ENCODE data around the gene KRTAP4-6.
"Not testable (repeated sequence)": the region's sequence is repeated elsewhere in the genome, so short reads cannot be mapped to it uniquely, and the experiment has no call there.

The KRTAP4-6 gene
- total RNA-seq, result 0 reads per million in 2 experiments

GRCh38 chr17:41140360-41141131 is at the start of gene KRTAP4-6:
Gene KRTAP4-6, minus strand, starts transcription at chr17:41140544. Its CDS starts 57 bp downstream, at chr17:41140487.
- DNase-seq (ENCODE audit: low read depth), result no peak

GRCh38 chr17:41189837-41190318 is 49.5 kb upstream of the KRTAP4-6 start, which contains the start of gene KRTAP9-1:
Gene KRTAP9-1, plus strand, starts transcription at chr17:41189887. Its CDS starts 0 bp downstream, at chr17:41189887.
- not testable (repeated sequence) for DNase-seq (ENCODE audit: low read depth)

DNA sequence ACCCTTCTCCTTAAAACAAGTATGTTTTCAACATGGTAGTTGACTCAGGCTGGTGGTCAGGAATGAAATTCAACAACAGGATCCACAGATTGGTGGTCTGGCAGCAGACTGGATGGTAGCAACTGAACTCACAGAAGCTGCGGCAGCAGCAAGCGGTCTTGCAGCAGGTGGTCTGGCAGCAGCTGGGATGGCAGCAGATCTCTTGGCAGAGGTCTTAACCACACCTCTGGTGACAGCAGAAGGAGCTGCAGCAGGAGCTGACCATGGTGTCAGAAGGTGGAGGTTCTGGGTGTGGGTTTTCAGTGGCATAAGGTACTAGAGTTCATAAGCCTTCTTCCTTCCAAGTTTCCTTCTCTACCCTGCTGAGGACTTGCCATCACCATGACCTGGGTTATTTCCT is 46.5 kb upstream of the KRTAP4-6 start:
- no peak for DNase-seq (ENCODE audit: low read depth)

DNA sequence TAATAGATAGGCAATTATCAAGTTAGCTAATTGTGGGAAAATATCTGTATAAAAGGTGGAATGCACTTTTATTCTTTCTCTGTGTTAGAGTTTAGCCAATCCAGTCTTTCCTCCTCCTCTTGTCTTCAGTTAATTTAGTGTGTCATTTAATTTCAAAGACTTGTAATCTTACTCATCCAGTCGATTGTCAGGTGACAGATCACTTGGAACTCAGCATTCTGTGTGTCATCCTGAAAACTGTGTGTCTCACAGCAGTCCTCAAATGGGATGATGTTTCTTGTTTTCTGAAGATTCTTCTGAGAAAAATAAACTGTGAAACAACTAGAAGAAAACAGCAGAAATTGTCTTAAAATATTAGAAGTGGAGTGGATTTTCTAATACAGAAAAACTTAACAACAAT is 44.7 kb upstream of the KRTAP4-6 start:
- no peak for DNase-seq (ENCODE audit: low read depth)

DNA sequence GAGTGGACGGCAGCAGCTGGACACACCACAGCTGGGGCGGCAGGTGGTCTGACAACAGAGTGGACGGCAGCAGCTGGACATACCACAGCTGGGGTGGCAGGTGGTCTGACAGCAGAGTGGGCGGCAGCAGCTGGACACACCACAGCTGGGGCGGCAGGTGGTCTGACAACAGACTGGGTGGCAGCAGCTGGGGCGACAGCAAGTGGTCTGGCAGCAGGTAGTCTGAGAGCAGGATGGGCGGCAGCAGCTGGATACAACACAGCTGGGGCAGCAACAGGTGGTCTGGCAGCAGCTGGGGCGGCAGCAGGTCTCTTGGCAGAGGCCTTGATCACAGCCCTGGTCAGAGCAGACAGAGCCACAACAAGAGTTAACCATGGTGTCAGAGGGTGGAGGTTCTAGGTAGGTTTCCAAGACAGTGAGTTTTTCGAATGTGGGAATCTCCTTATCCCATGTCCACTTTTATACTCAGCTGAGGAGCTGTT is 44.2 kb upstream of the KRTAP4-6 start, which contains the start of gene KRTAP4-1:
KRTAP4-1 (minus strand) TSS at position 432 of the 482 bp plus-strand sequence; CDS start at position 375, 57 bp downstream.
- no peak for DNase-seq (ENCODE audit: low read depth)

- no peak for DNase-seq (ENCODE audit: low read depth)
Measured at GRCh38 chr17:41178843-41179616, 38.7 kb upstream of the KRTAP4-6 start.

DNA sequence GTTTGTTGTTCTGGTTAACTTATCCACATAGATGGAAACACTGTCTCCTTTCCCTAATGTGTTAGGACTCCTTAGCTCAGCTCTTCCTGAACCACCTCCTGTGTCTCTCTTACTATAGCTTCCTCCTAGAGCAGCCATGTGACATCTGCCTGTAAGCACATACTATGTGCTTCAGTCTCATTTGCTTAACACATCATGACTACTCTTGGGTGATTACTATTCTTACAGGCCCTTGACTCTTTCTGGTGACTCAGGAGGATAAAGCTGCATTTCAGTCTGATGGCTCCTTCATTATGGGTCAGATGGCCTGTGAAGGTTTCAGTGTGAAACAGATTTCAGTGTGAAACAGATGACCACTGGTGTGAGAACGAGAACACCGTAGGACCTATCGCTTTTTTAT is 38.0 kb upstream of the KRTAP4-6 start:
- DNase-seq (ENCODE audit: low read depth), result no peak

GRCh38 chr17:41177727-41178271 is 37.5 kb upstream of the KRTAP4-6 start, which contains the start of gene KRTAP4-2:
Gene KRTAP4-2, minus strand, starts transcription at chr17:41178221. Its CDS starts 57 bp downstream, at chr17:41178164.
- no peak for DNase-seq (ENCODE audit: low read depth)

DNA sequence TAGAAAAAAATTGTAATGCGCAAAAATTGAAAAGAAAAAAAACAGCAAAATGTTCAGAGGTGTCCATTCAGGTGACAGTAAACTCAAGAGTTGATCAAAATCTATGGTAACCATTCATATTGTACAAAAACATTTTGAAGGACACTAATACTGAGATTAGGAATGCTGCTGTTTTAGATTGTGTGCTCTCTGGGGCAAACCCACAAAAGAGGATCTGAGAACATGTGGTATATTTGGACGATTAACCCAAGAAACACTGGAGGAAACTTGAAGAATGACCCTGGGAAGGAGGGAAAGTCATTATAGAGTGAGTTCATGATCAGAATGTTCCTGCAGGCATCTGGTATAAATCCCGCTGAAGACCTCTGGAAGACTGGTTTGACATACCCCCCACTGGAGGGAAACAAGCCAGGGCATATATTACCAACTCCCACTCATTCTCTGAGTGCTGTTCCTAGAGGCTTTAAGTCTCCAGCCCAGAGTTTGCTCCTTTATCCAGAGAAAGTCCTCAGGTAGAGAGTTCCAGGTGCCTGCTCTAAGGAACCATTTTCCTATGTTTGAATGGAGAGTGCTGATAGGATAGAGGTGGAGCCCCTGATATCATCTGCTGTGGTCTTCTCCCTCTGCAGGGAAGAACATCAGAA is 36.5 kb upstream of the KRTAP4-6 start:
- DNase-seq (ENCODE audit: low read depth), result no peak

DNA sequence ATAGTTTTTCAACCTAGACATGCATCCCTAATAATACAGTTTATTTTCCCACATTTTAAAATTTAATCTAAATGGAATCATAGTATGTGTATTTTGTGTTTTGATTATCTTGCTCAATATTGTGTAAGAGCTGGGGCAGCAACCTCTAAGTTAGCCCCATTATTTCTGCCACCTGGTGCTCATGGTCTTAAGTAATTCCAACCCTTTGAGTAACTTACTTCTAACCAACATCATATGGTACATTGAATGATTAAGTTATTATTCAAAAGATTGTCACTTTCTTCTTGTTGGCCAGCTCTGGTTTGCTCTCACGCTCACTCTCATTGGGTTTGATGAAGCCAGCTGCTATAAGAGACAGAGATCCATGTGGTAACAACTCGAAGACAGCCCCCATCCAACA is 31.5 kb upstream of the KRTAP4-6 start:
- DNase-seq (ENCODE audit: low read depth), result no peak

- DNase-seq (ENCODE audit: low read depth), result no peak
Measured at GRCh38 chr17:41168121-41168520, 27.8 kb upstream of the KRTAP4-6 start, which contains the start of gene KRTAP4-3. Gene KRTAP4-3, minus strand, starts transcription at chr17:41168221. Its CDS starts 49 bp downstream, at chr17:41168172.

DNA sequence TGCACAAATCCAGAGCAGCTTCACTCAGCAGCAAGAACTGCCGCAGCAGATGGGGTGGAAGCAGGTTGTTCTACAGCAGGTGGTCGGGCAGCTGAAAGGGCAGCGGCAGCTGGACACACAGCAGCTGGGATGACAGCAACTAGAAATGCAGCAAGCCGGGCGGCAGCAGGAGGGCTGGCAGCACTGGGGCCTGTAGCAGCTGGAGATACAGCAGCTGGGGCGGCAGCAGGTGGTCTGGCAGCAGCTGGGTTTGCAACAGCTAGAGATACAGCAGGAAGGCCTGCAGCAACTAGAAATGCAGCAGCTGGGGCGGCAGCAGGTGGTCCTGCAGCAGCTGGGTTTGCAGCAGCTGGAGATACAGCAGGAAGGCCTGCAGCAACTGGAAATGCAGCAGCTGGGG is 27.2 kb upstream of the KRTAP4-6 start:
- no peak for DNase-seq (ENCODE audit: low read depth)

GRCh38 chr17:41163828-41164227 is 23.5 kb upstream of the KRTAP4-6 start:
- no peak for DNase-seq (ENCODE audit: low read depth)

GRCh38 chr17:41160648-41161047 is 20.3 kb upstream of the KRTAP4-6 start, which contains the start of gene KRTAP4-4:
Gene KRTAP4-4, minus strand, starts transcription at chr17:41160748. Its CDS starts 57 bp downstream, at chr17:41160691.
- DNase-seq (ENCODE audit: low read depth), result no peak

DNA sequence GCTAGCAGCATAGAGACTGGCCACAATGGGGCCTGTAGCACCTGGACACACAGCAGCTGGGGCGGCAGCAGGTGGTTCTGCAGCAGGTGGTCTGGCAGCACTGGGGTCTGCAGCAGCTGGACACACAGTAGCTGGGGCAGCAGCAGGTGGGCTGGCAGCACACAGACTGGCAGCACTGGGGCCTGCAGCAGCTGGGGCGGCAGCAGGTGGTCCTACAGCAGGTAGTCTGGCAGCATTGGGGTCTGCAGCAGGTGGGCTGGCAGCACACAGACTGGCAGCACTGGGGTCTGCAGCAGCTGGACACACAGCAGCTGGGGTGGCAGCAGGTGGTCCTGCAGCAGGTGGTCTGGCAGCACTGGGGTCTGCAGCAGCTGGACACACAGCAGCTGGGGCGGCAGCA is 19.8 kb upstream of the KRTAP4-6 start:
- DNase-seq (ENCODE audit: low read depth), result not testable (repeated sequence)

GRCh38 chr17:41153856-41154255 is 13.5 kb upstream of the KRTAP4-6 start:
- DNase-seq (ENCODE audit: low read depth), result no peak

- DNase-seq (ENCODE audit: low read depth), result no peak
Measured at GRCh38 chr17:41151525-41151924, 11.2 kb upstream of the KRTAP4-6 start.

DNA sequence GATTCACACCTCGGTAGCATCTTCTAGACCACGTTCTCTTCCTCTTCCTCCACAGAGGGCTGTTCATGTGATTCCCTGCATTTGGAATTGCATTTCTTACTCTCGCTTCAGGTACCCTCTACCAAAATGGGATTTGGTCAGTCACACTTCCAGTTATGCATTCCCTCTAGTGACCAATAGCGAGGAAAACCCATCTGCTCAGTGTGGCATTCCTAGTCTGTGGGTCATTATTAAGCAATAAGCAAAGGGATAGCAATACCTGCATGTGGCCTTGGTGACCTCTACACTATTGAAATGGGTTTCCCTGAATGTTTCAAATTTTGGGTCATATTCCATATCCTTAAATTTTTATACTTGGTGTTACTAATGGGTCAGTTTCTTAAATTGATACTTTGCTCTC is 9.7 kb upstream of the KRTAP4-6 start:
- DNase-seq (ENCODE audit: low read depth), result no peak

DNA sequence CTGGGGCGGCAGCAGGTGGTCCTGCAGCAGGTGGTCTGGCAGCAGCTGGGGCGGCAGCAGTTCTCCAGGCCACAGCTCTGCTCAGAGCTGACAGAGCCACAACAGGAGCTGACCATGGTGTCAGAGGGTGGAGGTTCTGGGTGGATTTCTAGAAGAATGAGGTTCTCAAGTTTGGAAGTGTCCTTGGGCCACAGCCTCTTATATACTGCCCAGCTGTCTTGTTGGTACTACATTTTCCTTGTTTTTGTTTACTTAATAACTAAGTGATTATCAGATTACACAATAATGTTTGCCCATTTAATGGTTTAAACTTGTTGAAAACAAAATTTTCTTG is 9.3 kb upstream of the KRTAP4-6 start, which contains the start of gene KRTAP4-5:
KRTAP4-5 (minus strand) TSS at position 174 of the 334 bp plus-strand sequence; CDS start at position 116, 58 bp downstream.
- DNase-seq (ENCODE audit: low read depth), result no peak

GRCh38 chr17:41148971-41149651 is 8.8 kb upstream of the KRTAP4-6 start:
- not testable (repeated sequence) for DNase-seq (ENCODE audit: low read depth)
